ENCODE data around the gene GALNS. TPM values are rescaled to one million over a fixed set of nuclear protein-coding genes. Genes with fewer than 3 reads are reported as not detected.
A peak's percentile ranks its signal among the peaks of the same experiment; 100 is the strongest.

GALNS gene
- polyA plus RNA-seq, 4 donors = 18.5 to 28.2 (median 25.7) TPM

GRCh38 chr16:88822281-88823040 lies 34.3 kb downstream of the GALNS start:
- no peak for DNase-seq (ENCODE audit: low read depth in 4 of 4, low spot score in 2 of 4)

GRCh38 chr16:88821168-88821850 lies 35.4 kb downstream of the GALNS start:
- no peak for DNase-seq (ENCODE audit: low read depth in 4 of 4, low spot score in 2 of 4)

- DNase-seq (ENCODE audit: low read depth in 4 of 4, low spot score in 2 of 4) = no peak
Observed at GRCh38 chr16:88820385-88821025, 36.2 kb downstream of the GALNS start.

GRCh38 chr16:88819126-88819525 lies 37.6 kb downstream of the GALNS start:
- DNase-seq (ENCODE audit: low read depth in 4 of 4, low spot score in 2 of 4) = no peak

- no peak for DNase-seq (ENCODE audit: low read depth in 4 of 4, low spot score in 2 of 4)
Observed at GRCh38 chr16:88818575-88818874, 38.2 kb downstream of the GALNS start.

GRCh38 chr16:88817785-88818574 lies 38.8 kb downstream of the GALNS start:
- no peak for DNase-seq (ENCODE audit: low read depth in 4 of 4, low spot score in 2 of 4)

GRCh38 chr16:88816736-88817535 lies 39.8 kb downstream of the GALNS start:
- no peak for DNase-seq (ENCODE audit: low read depth in 4 of 4, low spot score in 2 of 4)

- no peak for DNase-seq (ENCODE audit: low read depth in 4 of 4, low spot score in 2 of 4)
Observed at GRCh38 chr16:88815901-88816589, 40.7 kb downstream of the GALNS start.

GRCh38 chr16:88815227-88815626 lies 41.5 kb downstream of the GALNS start:
- DNase-seq (ENCODE audit: low read depth in 4 of 4, low spot score in 2 of 4) = no peak

GRCh38 chr16:88814144-88814502 lies 42.6 kb downstream of the GALNS start:
- DNase-seq (ENCODE audit: low read depth in 4 of 4, low spot score in 2 of 4) = no peak

- no peak for DNase-seq (ENCODE audit: low read depth in 4 of 4, low spot score in 2 of 4)
Observed at GRCh38 chr16:88813269-88814143, 43.2 kb downstream of the GALNS start.

- no peak for DNase-seq (ENCODE audit: low read depth in 4 of 4, low spot score in 2 of 4)
Observed at GRCh38 chr16:88812513-88813268, 44.1 kb downstream of the GALNS start.

GRCh38 chr16:88811769-88812512 lies 44.8 kb downstream of the GALNS start, which contains the start of gene APRT:
APRT (minus strand) TSS chr16:88811928; CDS start chr16:88811899, 29 bp downstream.
- DNase-seq (ENCODE audit: low read depth in 4 of 4, low spot score in 2 of 4) = peak in 3 of 4 donors; percentile 75 to 87 (median 80)

- DNase-seq (ENCODE audit: low read depth in 4 of 4, low spot score in 2 of 4) = no peak
Observed at GRCh38 chr16:88810912-88811768, 45.6 kb downstream of the GALNS start.

GRCh38 chr16:88810166-88810911 lies 46.4 kb downstream of the GALNS start:
- DNase-seq (ENCODE audit: low read depth in 4 of 4, low spot score in 2 of 4) = no peak

All from left renal cortex interstitium (tissue), 4 donors.